ENCODE data around the gene TMX1.

The TMX1 gene

DNA sequence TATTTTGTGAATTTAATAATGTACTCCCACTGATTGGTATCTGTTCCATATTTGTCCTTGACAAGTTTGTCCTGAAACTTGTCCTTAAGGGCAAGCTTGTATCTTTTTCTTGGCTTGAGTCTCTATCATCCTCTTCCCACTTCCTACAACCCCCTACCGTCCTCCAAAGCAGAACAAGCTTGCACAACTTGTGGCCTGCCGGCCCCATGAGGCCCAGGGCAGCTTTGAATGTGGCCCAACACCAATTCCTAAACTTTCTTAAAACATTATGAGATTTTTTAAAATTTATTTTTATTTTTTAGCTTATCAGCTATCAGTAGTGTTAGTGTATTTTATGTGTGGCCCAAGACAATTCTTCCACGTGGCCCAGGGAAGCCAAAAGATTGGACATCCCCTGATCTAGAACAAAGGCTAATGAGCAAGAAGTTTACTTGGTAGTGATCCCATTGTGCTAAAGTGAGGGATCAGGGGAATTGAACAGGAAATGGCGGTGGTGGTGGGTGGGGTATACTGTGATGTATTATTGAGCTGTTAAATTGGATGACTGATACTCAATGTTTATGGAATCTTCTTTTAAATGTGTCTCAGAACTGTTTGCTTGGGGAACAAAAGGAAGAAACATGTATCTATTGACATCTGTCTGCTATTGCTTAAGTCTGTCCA is 37.8 kb downstream of the TMX1 start:
- no peaks in the 10 kb centered on the region for H3K27me3 Mint-ChIP-seq (ENCODE audit: low read depth)
- H3K9me3 Mint-ChIP-seq, result no peaks in the 10 kb centered on the region
- H3K4me3 Mint-ChIP-seq, result no peak overlapping the region
- no peaks in the 10 kb centered on the region for H3K4me1 Mint-ChIP-seq
- no peaks in the 10 kb centered on the region for H3K36me3 Mint-ChIP-seq (ENCODE audit: low read depth)
- no peak overlapping the region for H3K27ac Mint-ChIP-seq
- TF ChIP-seq, protein P1, sequence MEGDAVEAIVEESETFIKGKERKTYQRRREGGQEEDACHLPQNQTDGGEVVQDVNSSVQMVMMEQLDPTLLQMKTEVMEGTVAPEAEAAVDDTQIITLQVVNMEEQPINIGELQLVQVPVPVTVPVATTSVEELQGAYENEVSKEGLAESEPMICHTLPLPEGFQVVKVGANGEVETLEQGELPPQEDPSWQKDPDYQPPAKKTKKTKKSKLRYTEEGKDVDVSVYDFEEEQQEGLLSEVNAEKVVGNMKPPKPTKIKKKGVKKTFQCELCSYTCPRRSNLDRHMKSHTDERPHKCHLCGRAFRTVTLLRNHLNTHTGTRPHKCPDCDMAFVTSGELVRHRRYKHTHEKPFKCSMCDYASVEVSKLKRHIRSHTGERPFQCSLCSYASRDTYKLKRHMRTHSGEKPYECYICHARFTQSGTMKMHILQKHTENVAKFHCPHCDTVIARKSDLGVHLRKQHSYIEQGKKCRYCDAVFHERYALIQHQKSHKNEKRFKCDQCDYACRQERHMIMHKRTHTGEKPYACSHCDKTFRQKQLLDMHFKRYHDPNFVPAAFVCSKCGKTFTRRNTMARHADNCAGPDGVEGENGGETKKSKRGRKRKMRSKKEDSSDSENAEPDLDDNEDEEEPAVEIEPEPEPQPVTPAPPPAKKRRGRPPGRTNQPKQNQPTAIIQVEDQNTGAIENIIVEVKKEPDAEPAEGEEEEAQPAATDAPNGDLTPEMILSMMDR (IDR thresholded peaks at IDR 0.05; ENCODE audit: unreplicated experiment in 3 of 3), result no peak

DNA sequence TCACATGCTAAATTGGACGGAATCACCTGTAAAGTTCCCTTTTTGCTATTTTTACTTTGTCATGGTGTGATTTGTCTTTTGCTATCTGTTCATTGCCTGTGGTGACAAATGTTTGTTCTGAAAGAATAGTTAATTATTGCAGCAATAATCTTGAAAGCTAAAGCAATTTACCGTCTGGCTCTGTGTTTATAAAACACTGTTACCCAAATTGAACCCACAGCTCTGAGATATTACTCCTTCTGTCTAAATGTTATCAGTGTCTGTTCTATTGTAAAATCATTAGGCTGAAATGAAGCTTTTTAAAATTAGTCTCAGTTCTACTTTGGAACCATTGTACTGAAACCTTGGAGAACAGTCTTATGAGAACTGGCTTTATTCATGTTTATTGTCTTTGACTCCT is 42.5 kb downstream of the TMX1 start:
- TF ChIP-seq, protein P1 (IDR thresholded peaks at IDR 0.05; ENCODE audit: unreplicated experiment in 3 of 3), result no peak

DNA sequence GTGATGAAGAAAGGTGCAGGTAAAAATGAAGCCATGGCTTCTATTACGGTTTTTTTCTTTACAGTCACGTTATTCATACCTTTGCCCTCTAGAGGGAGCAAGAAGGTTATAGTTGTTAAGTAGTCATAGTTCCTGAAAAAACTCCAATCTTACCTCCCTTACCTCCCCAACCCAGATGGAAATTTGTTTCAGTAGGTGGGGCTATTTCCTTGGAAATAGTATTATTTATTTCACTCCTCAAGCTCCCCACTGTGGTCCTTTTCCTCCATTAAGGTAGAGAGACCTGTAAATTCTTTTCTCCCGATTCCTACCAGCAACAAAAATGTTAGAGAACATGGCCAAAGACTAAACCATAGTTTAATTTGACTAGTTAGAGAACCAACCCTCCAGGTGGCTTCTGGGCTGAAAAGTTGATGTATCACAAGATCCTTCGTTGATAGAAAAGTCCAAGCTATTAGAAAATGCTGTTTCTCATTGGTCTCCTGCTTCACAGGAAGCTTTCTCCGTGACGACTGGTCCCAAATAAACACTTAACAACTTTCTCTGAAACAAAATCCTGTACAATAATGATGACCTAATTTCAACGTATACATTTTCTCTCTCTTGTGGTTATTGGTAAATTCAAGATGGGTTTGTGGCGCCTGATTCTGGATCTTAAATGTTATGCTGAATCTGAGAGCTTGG is 43.5 kb downstream of the TMX1 start:
- no peaks in the 10 kb centered on the region for H3K9me3 Mint-ChIP-seq
- no peak overlapping the region for H3K4me3 Mint-ChIP-seq
- no peaks in the 10 kb centered on the region for H3K4me1 Mint-ChIP-seq
- TF ChIP-seq, protein P1 (IDR thresholded peaks at IDR 0.05; ENCODE audit: unreplicated experiment in 3 of 3), result peak; percentile 71 to 94 (median 89)
- no peaks in the 10 kb centered on the region for H3K36me3 Mint-ChIP-seq (ENCODE audit: low read depth)
- H3K27me3 Mint-ChIP-seq (ENCODE audit: low read depth), result no peaks in the 10 kb centered on the region
- H3K27ac Mint-ChIP-seq, result no peak overlapping the region

More for the DNA sequence above, 42.5 kb downstream of the TMX1 start:
- no peaks in the 10 kb centered on the region for H3K36me3 Mint-ChIP-seq (ENCODE audit: low read depth)
- H3K4me1 Mint-ChIP-seq, result no peaks in the 10 kb centered on the region
- no peak overlapping the region for H3K4me3 Mint-ChIP-seq
- H3K27me3 Mint-ChIP-seq (ENCODE audit: low read depth), result no peaks in the 10 kb centered on the region
- no peak overlapping the region for H3K27ac Mint-ChIP-seq
- H3K9me3 Mint-ChIP-seq, result no peaks in the 10 kb centered on the region

DNA sequence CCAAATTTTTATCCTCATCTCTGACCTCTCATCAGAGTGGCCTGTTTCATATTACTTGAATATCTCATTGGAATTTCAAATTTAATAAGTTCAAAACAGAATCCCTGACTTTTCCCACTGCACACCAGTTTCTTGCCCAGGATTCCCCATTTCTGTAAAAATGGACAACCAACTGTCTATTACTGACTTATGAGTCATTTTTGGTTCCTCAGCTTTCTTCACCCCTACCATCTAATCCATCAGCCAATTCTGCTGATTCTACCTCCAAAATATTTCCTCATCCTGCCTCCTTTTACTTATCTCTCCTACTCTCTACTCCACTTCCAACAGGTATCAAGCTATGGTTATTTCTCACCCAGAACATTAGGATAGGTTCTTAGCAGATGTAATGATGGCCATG is 44.2 kb downstream of the TMX1 start:
- H3K27ac Mint-ChIP-seq, result no peak overlapping the region
- H3K4me3 Mint-ChIP-seq, result no peak overlapping the region
- TF ChIP-seq, protein P1 (IDR thresholded peaks at IDR 0.05; ENCODE audit: unreplicated experiment in 3 of 3), result no peak
- H3K4me1 Mint-ChIP-seq, result no peaks in the 10 kb centered on the region
- no peaks in the 10 kb centered on the region for H3K27me3 Mint-ChIP-seq (ENCODE audit: low read depth)
- H3K9me3 Mint-ChIP-seq, result no peaks in the 10 kb centered on the region
- no peaks in the 10 kb centered on the region for H3K36me3 Mint-ChIP-seq (ENCODE audit: low read depth)

DNA sequence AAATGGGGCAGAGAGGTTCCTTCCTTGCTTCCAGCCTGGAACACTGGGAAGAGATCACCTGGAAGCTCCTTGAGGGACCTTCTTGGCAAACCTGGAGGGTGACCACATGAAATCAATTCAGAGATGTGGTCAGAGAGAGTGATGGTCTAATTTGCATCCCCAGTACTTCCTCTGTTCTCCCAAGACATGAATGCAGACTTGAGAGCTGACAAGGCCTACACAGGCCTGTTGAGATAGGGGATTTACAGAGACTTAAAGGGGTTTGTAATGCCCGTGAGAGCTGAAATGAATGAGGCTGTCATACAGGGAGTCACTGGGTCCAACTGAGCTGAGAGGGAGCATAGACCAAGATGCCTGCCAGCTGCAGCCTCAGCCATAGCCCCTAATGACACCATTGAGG is 45.1 kb downstream of the TMX1 start:
- Mint-ChIP-seq H3K27me3 (ENCODE audit: low read depth) (no peaks in the 10 kb centered on the region), H3K9me3 (no peaks in the 10 kb centered on the region)

More for the DNA sequence above, 45.1 kb downstream of the TMX1 start:
- TF ChIP-seq, protein P1 (IDR thresholded peaks at IDR 0.05; ENCODE audit: unreplicated experiment in 3 of 3), result no peak
- H3K36me3 Mint-ChIP-seq (ENCODE audit: low read depth), result no peaks in the 10 kb centered on the region
- no peak overlapping the region for H3K27ac Mint-ChIP-seq
- H3K4me1 Mint-ChIP-seq, result no peaks in the 10 kb centered on the region
- no peak overlapping the region for H3K4me3 Mint-ChIP-seq
